ENCODE results near the gene SLC25A40. TPM values are rescaled to one million over a fixed set of nuclear protein-coding genes. Genes with fewer than 3 reads are reported as not detected.
A peak's percentile ranks its signal among the peaks of the same experiment; 100 is the strongest.
"Not testable (repeated sequence)": the region's sequence is repeated elsewhere in the genome, so short reads cannot be mapped to it uniquely, and the experiment has no call there.

Gene SLC25A40
- total RNA-seq, 1 donor from 2014 or later = 4.0 TPM

DNA sequence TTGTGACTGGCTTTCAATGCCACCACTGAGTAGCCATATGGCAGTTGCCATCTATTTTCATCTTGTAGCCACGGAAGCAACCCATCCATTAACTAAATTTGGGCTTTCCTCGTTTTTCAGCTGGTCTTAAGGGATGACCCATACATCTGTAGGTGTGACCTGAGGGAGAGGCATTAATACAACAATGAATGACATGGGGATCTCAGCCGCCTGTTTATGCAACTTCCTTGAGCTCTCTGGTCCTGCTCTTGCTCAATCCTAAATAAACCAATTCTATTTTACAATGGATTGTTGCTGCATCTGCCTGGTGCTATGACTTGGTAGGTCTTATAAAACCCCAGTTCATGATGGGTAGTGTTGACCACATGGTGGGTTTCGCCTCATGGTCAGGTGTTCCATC is 36.0 kb upstream of the SLC25A40 start:
- no peak for DNase-seq (ENCODE audit: low spot score in 2 of 2)
- TF ChIP-seq, protein P1, sequence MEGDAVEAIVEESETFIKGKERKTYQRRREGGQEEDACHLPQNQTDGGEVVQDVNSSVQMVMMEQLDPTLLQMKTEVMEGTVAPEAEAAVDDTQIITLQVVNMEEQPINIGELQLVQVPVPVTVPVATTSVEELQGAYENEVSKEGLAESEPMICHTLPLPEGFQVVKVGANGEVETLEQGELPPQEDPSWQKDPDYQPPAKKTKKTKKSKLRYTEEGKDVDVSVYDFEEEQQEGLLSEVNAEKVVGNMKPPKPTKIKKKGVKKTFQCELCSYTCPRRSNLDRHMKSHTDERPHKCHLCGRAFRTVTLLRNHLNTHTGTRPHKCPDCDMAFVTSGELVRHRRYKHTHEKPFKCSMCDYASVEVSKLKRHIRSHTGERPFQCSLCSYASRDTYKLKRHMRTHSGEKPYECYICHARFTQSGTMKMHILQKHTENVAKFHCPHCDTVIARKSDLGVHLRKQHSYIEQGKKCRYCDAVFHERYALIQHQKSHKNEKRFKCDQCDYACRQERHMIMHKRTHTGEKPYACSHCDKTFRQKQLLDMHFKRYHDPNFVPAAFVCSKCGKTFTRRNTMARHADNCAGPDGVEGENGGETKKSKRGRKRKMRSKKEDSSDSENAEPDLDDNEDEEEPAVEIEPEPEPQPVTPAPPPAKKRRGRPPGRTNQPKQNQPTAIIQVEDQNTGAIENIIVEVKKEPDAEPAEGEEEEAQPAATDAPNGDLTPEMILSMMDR (IDR thresholded peaks at IDR 0.05) = no peak
- H3K4me1 ChIP-seq = no peaks in the 10 kb centered on the region
- no peaks in the 10 kb centered on the region for H3K27me3 ChIP-seq
- intact Hi-C loops (cut with DNase I) = no loop called here
- no peak overlapping the region for H3K4me3 ChIP-seq
- no peaks in the 10 kb centered on the region for H3K9me3 ChIP-seq
- no peaks in the 10 kb centered on the region for H3K36me3 ChIP-seq
- no peak overlapping the region for H3K27ac ChIP-seq

- H3K4me3 ChIP-seq; H3K36me3 ChIP-seq; H3K9me3 ChIP-seq; DNase-seq (ENCODE audit: low spot score in 2 of 2); H3K4me1 ChIP-seq; intact Hi-C loops (cut with DNase I); H3K27me3 ChIP-seq; H3K27ac ChIP-seq: not testable (repeated sequence)
Measured at GRCh38 chr7:87908814-87909213, 32.7 kb upstream of the SLC25A40 start.

- intact Hi-C loops (cut with DNase I); H3K9me3 ChIP-seq; H3K4me1 ChIP-seq; H3K27me3 ChIP-seq; H3K4me3 ChIP-seq; H3K27ac ChIP-seq; DNase-seq (ENCODE audit: low spot score in 2 of 2); H3K36me3 ChIP-seq: not testable (repeated sequence)
Measured at GRCh38 chr7:87907136-87907906, 31.2 kb upstream of the SLC25A40 start.

DNA sequence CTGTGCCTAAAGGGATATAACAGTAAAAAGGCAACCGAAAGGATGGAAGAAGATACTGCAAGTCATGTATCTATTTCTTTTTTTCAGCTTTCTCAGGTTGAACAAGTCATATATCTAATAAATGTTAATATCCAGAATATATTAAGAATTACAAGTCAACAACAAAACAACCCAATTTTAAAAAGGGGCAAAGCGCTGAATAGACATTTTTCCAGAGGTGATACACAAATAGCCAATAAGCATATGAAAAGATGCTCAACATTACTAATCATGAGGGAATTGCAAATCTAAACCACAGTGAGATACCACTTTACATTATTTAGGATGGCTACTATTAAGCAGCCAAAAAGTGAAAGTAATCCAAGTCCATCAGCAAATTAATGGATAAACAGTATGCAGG is 23.1 kb upstream of the SLC25A40 start:
- Histone ChIP-seq H3K4me1 (no peaks in the 10 kb centered on the region), H3K27me3 (no peaks in the 10 kb centered on the region), H3K9me3 (no peaks in the 10 kb centered on the region), H3K27ac (no peak overlapping the region), H3K36me3 (peaks cover 0 to 2% of the 10 kb centered on the region in 2 donors), H3K4me3 (no peak overlapping the region)
- intact Hi-C loops (cut with DNase I) = no loop called here
- TF ChIP-seq, protein P1 (IDR thresholded peaks at IDR 0.05) = no peak
- DNase-seq (ENCODE audit: low spot score in 2 of 2) = no peak

DNA sequence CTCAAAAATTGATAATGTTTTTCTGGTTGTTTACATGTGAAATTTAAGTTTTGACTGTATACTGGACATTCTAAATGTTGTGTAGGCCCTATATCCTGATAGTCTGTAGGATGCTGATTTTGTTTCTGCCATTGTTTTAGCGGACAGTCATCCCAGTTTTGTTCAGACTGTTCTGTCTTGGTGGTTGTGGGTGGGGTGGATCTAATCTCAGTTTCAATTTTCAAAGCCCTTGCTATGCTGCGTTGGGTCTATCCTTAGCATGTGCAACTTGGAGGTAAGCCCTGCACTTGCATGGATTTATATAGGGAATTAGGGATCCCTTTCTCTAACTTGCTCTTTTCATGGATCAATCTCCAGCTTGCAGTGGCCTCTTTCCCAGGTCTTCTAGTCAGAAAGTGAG is 19.2 kb upstream of the SLC25A40 start:
- intact Hi-C loops (cut with DNase I) = no loop called here
- H3K4me3 ChIP-seq = no peak overlapping the region
- H3K9me3 ChIP-seq = no peaks in the 10 kb centered on the region
- no peak overlapping the region for H3K27ac ChIP-seq
- H3K4me1 ChIP-seq = no peaks in the 10 kb centered on the region
- TF ChIP-seq, protein P1 (IDR thresholded peaks at IDR 0.05) = no peak
- no peaks in the 10 kb centered on the region for H3K27me3 ChIP-seq
- peaks cover 0 to 2% of the 10 kb centered on the region in 2 donors for H3K36me3 ChIP-seq
- DNase-seq (ENCODE audit: low spot score in 2 of 2) = no peak

- intact Hi-C loops (cut with DNase I) = loop anchor here (10.0 kb wide), 1 partner anchor 562 kb away; no protein-coding TSS in a partner anchor
- DNase-seq (ENCODE audit: low spot score in 2 of 2) = no peak
- Histone ChIP-seq H3K4me1 (no peaks in the 10 kb centered on the region), H3K27me3 (no peaks in the 10 kb centered on the region), H3K4me3 (no peak overlapping the region), H3K27ac (no peak overlapping the region), H3K36me3 (no peaks in the 10 kb centered on the region), H3K9me3 (no peaks in the 10 kb centered on the region)
- TF ChIP-seq, protein P1 (IDR thresholded peaks at IDR 0.05) = peak in 2 of 3 experiments; percentile 23 to 58
Measured at GRCh38 chr7:87886875-87887274, 10.7 kb upstream of the SLC25A40 start.

Data from ascending aorta (tissue), 2 donors.